CD4-positive, alpha-beta memory T cell (primary cell): ENCODE measurements around the gene YES1. TPM values are rescaled to one million over a fixed set of nuclear protein-coding genes. Genes with fewer than 3 reads are reported as not detected.
"Not testable (repeated sequence)": the region's sequence is repeated elsewhere in the genome, so short reads cannot be mapped to it uniquely, and the experiment has no call there.

Experiments
- CTCF ChIA-PET: fragments of 350-600 bp; sonication (Branson Sonifier 250); formaldehyde crosslinking; loops from one replicate; lab custom pipeline; 2021; ENCODE audit warnings: inconsistent platforms; ENCODE audit not compliant: partially characterized antibody; lab: Charles Lee
- POLR2A ChIA-PET: fragments of 350-600 bp; sonication (Branson Sonifier 250); formaldehyde crosslinking; loops from one replicate; lab custom pipeline; 2021; ENCODE audit not compliant: partially characterized antibody; lab: Charles Lee
- DNase-seq, 5 donors: peaks; one replicate each; pipeline versions ENCODE4 v3.0.0 to v3.0.0-alpha.2; 2020 to 2022; ENCODE audit warnings: mixed read lengths in 1 of 5
- H3K27ac ChIP-seq: one replicate; pipeline ENCODE4 v1.7.0; 2013; ENCODE audit warnings: low read depth, low read length
- H3K27me3 ChIP-seq: 2 replicates; pipeline ENCODE4 v1.7.0; 2013; ENCODE audit warnings: mild to moderate bottlenecking, low read length, moderate library complexity; ENCODE audit not compliant: insufficient read depth
- H3K36me3 ChIP-seq: 2 replicates; pipeline ENCODE4 v1.7.0; 2013; ENCODE audit warnings: mild to moderate bottlenecking, low read length, moderate library complexity; ENCODE audit not compliant: insufficient read depth
- H3K4me1 ChIP-seq: 2 replicates; pipeline ENCODE4 v1.7.0; 2013; ENCODE audit warnings: mild to moderate bottlenecking, low read length, moderate library complexity; ENCODE audit not compliant: insufficient read depth
- H3K4me3 ChIP-seq, 2 donors: one replicate each; pipeline ENCODE4 v1.7.0; 2013; ENCODE audit warnings: low read length in 2 of 2, mild to moderate bottlenecking in 1 of 2
- H3K9me3 ChIP-seq, 2 donors: one replicate each; pipeline ENCODE4 v1.7.0; 2013; ENCODE audit warnings: low read length in 2 of 2, control low read depth in 1 of 2; ENCODE audit not compliant: control insufficient read depth in 1 of 2
- H3K27ac Mint-ChIP-seq, 7 donors: one replicate each; pipeline ENCODE4 v1.8.0; 2020 to 2021; ENCODE audit warnings: mixed read lengths in 7 of 7, mild to moderate bottlenecking in 6 of 7, inconsistent platforms in 3 of 7, moderate library complexity in 3 of 7
- H3K27me3 Mint-ChIP-seq, 2 donors: one replicate each; pipeline ENCODE4 v1.8.0; 2020 to 2021; ENCODE audit warnings: mixed read lengths in 2 of 2
- H3K36me3 Mint-ChIP-seq, 2 donors: one replicate each; pipeline ENCODE4 v1.8.0; 2020 to 2021; ENCODE audit warnings: mixed read lengths in 2 of 2, inconsistent platforms in 1 of 2, mild to moderate bottlenecking in 1 of 2
- H3K4me1 Mint-ChIP-seq, 4 donors: one replicate each; pipeline ENCODE4 v1.8.0; 2020 to 2021; ENCODE audit warnings: mixed read lengths in 4 of 4, mild to moderate bottlenecking in 1 of 4
- H3K4me3 Mint-ChIP-seq, 8 donors: one replicate each; pipeline ENCODE4 v1.8.0; 2020 to 2021; ENCODE audit warnings: mixed read lengths in 8 of 8, mild to moderate bottlenecking in 7 of 8, moderate library complexity in 6 of 8, inconsistent platforms in 3 of 8
- H3K9me3 Mint-ChIP-seq, 8 donors: one replicate each; pipeline ENCODE4 v1.8.0; 2020 to 2021; ENCODE audit warnings: mixed read lengths in 8 of 8, mild to moderate bottlenecking in 5 of 8, inconsistent platforms in 3 of 8, moderate library complexity in 1 of 8
- intact Hi-C: fragments of 100-400 bp; cut with micrococcal nuclease; formaldehyde crosslinking; loops from one replicate; pipeline ENCODE4 v1.15.1; 2023
- polyA plus RNA-seq, 2 donors: library from polyadenylated mRNA; unstranded; fragments of 300-500 nt; fragmentation: Illumina TruSeq; gene quantifications; one replicate each; pipeline ENCODE4 v1.2.3, GENCODE V29; 2021
- total RNA-seq, 2 experiments: library from RNA; stranded (reverse); gene quantifications; one replicate each; pipeline ENCODE4 v1.2.3, GENCODE V29; 2021

YES1 gene
- total and polyA plus RNA-seq, 4 experiments from 2014 or later = 1.9 to 7.9 (median 3.4) TPM

DNA sequence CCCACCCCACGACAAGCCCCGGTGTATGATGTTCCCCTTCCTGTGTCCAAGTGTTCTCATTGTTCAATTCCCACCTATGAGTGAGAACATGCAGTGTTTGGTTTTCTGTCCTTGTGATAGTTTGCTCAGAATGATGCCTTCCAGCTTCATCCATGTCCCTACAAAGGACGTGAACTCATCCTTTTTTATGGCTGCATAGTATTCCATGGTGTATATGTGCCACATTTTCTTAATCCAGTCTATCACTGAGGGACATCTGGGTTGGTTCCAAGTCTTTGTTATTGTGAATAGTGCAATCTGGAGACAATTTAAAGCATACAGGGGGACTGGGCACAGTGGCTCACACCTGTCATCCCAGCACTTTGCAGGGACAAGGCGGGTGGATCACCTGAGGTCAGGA lies 52.2 kb downstream of the YES1 start:
- DNase-seq, POLR2A ChIA-PET, H3K9me3 ChIP-seq, H3K4me1 ChIP-seq, H3K36me3 Mint-ChIP-seq, H3K9me3 Mint-ChIP-seq, H3K27ac Mint-ChIP-seq, H3K27me3 ChIP-seq, H3K4me3 Mint-ChIP-seq, intact Hi-C loops, CTCF ChIA-PET, H3K27ac ChIP-seq, H3K4me3 ChIP-seq, H3K27me3 Mint-ChIP-seq, H3K36me3 ChIP-seq: not testable (repeated sequence)
- peaks cover 0 to 15% (median 8%) of the 10 kb centered on the region in 4 donors for H3K4me1 Mint-ChIP-seq

DNA sequence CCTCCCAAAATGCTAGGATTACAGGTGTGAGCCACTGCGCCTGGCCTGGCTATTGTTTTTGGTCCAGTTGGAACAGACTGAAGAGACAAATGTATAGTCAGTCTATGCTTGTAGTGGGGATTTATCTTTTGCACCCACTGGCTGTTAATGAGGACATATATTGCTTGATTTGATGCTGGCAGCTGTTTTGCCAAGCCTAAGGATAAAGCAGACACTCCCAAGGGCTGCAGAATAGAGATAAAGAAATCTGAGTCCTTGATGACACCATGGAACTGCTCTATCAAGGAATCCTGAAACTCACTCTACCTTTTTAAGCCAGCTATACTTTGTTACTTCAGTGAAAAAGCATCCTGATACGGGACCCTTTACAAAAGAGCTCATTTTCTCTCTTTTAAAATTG lies 56.5 kb downstream of the YES1 start:
- no peak overlapping the region for H3K4me3 Mint-ChIP-seq
- H3K36me3 Mint-ChIP-seq = peaks cover 12 to 22% of the 10 kb centered on the region in 2 donors
- Histone ChIP-seq H3K27ac (no peak overlapping the region), H3K4me1 (no peaks in the 10 kb centered on the region), H3K27me3 (no peaks in the 10 kb centered on the region), H3K36me3 (no peaks in the 10 kb centered on the region), H3K9me3 (no peaks in the 10 kb centered on the region), H3K4me3 (no peak overlapping the region)
- intact Hi-C loops = no loop called here
- H3K27me3 Mint-ChIP-seq = no peaks in the 10 kb centered on the region
- H3K4me1 Mint-ChIP-seq = peaks cover 0 to 2% (median 0%) of the 10 kb centered on the region in 4 donors
- peak in 1 of 5 donors; percentile 22 for DNase-seq
- H3K27ac Mint-ChIP-seq = no peak overlapping the region
- H3K9me3 Mint-ChIP-seq = peaks cover 0 to 1% (median 0%) of the 10 kb centered on the region in 8 donors
- POLR2A ChIA-PET = no interaction called here
- CTCF ChIA-PET = interaction anchor here (1.1 to 1.2 kb wide), 2 partner anchors 75 to 84 kb away, joined by 3 to 7 read pairs; no protein-coding TSS in a partner anchor

DNA sequence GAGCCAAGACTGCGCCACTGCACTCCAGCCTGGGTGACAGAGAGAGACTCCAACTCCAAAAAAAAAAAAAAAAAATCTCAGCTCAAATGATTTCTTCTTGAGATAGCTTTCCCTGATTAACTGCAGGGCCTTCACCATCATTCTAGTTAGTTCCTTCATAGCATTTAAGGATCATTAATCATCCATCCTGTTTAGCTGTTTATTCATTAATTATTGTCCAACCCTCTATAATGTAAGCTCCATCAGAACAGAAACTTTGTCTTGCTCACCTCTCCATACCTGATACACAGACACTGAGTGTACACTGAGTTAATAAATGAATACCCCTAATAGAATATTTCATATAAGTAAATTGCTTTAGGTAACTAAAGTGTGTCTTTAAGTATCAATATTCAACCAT lies 57.4 kb downstream of the YES1 start:
- peaks cover 12 to 24% of the 10 kb centered on the region in 2 donors for H3K36me3 Mint-ChIP-seq
- Histone ChIP-seq H3K4me3 (no peak overlapping the region), H3K27ac (no peak overlapping the region), H3K9me3 (no peaks in the 10 kb centered on the region), H3K4me1 (no peaks in the 10 kb centered on the region), H3K27me3 (no peaks in the 10 kb centered on the region), H3K36me3 (no peaks in the 10 kb centered on the region)
- H3K4me3 Mint-ChIP-seq = no peak overlapping the region
- ChIA-PET CTCF (interaction anchor here (0.6 to 5.0 kb wide), 5 partner anchors 9 to 87 kb away, joined by 3 to 23 read pairs (median 6); no protein-coding TSS in a partner anchor), POLR2A (no interaction called here)
- intact Hi-C loops = no loop called here
- H3K27ac Mint-ChIP-seq = peak overlapping the region in 2 of 7 donors; percentile 6 to 80
- H3K27me3 Mint-ChIP-seq = no peaks in the 10 kb centered on the region
- peaks cover 0 to 2% (median 0%) of the 10 kb centered on the region in 4 donors for H3K4me1 Mint-ChIP-seq
- peaks cover 0 to 1% (median 0%) of the 10 kb centered on the region in 8 donors for H3K9me3 Mint-ChIP-seq
- DNase-seq = no peak

DNA sequence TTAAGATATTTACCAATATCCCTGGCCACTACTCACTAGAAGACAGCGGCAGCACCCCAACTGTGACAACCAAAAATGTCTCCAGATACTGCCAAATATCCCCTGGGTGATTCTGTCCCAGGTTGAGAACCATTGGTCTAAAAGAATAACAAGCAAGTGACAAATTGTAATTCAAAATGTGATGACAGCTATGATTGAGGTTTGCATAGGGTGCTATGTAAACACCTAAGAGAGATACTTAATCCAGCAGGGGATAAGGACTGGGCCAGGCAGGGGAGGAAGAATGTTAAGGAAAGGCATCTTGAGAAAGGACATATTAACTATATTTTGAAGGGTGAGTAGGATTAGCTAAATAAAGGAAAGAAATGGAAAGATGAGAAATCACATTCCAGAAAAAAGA lies 61.6 kb downstream of the YES1 start:
- H3K27ac ChIP-seq = no peak overlapping the region
- H3K27me3 ChIP-seq = no peaks in the 10 kb centered on the region
- H3K9me3 Mint-ChIP-seq = no peaks in the 10 kb centered on the region
- H3K36me3 Mint-ChIP-seq = peaks cover 9 to 27% of the 10 kb centered on the region in 2 donors
- no peak for DNase-seq
- POLR2A ChIA-PET = interaction anchor here (0.6 kb wide), 1 partner anchor 152 kb away, joined by 3 read pairs; no protein-coding TSS in a partner anchor
- H3K4me1 Mint-ChIP-seq = no peaks in the 10 kb centered on the region
- no peaks in the 10 kb centered on the region for H3K4me1 ChIP-seq
- H3K27me3 Mint-ChIP-seq = no peaks in the 10 kb centered on the region
- no peak overlapping the region for H3K27ac Mint-ChIP-seq
- intact Hi-C loops = no loop called here
- H3K4me3 Mint-ChIP-seq = no peak overlapping the region
- no peak overlapping the region for H3K4me3 ChIP-seq
- CTCF ChIA-PET = interaction anchor here (1.2 to 5.0 kb wide), 2 partner anchors 10 to 89 kb away, joined by 3 to 23 read pairs; no protein-coding TSS in a partner anchor
- H3K36me3 ChIP-seq = no peaks in the 10 kb centered on the region
- H3K9me3 ChIP-seq = no peaks in the 10 kb centered on the region

DNA sequence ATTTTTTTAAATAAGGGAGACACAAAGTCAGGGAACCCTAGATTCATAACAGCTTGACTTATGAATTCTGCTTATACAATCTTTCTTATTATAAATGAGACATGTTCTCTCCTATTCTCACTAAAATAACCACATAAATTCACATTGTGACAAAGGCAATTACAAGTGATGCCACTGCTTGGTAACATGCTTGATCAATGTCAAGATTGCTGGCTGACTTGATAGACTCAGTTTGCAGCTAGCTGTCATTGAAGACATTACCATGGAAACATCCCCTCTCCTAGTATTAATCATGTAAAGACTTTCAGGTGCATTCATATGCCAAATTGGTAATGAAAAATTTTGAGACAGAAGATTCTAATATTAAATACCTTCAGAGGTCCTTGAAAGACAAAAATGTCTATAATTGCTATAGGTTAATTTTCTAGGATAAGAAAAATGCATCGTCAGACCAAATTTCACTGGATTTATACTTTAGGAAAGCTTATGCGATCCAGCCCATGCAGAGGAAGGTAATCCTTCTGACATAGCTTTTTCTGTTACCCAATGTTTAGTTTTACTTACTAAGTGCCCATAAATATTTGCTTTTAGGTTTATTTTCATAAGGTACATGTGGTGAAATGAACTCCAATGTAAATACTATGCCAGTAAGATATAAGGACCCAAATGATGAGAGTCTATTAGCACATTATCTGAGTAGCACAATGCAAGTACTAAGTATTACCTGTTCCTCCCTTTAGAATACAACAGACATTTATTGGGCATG lies 67.0 kb downstream of the YES1 start:
- H3K27ac Mint-ChIP-seq = peak overlapping the region in 1 of 7 donors; percentile 46
- H3K36me3 ChIP-seq = no peaks in the 10 kb centered on the region
- intact Hi-C loops = no loop called here
- H3K27ac ChIP-seq = no peak overlapping the region
- H3K9me3 ChIP-seq = no peaks in the 10 kb centered on the region
- no peak for DNase-seq
- CTCF ChIA-PET = interaction anchor here (0.6 to 15.4 kb wide), 4 partner anchors 9 to 122 kb away, joined by 3 to 589 read pairs (median 4); no protein-coding TSS in a partner anchor
- H3K4me1 ChIP-seq = no peaks in the 10 kb centered on the region
- H3K4me3 Mint-ChIP-seq = no peak overlapping the region
- H3K36me3 Mint-ChIP-seq = peaks cover 9 to 23% of the 10 kb centered on the region in 2 donors
- H3K27me3 Mint-ChIP-seq = no peaks in the 10 kb centered on the region
- POLR2A ChIA-PET = interaction anchor here (0.8 kb wide), 1 partner anchor 85 kb away, joined by 3 read pairs; no protein-coding TSS in a partner anchor
- H3K27me3 ChIP-seq = no peaks in the 10 kb centered on the region
- H3K4me3 ChIP-seq = no peak overlapping the region
- H3K9me3 Mint-ChIP-seq = no peaks in the 10 kb centered on the region
- peaks cover 0 to 2% (median 1%) of the 10 kb centered on the region in 4 donors for H3K4me1 Mint-ChIP-seq

DNA sequence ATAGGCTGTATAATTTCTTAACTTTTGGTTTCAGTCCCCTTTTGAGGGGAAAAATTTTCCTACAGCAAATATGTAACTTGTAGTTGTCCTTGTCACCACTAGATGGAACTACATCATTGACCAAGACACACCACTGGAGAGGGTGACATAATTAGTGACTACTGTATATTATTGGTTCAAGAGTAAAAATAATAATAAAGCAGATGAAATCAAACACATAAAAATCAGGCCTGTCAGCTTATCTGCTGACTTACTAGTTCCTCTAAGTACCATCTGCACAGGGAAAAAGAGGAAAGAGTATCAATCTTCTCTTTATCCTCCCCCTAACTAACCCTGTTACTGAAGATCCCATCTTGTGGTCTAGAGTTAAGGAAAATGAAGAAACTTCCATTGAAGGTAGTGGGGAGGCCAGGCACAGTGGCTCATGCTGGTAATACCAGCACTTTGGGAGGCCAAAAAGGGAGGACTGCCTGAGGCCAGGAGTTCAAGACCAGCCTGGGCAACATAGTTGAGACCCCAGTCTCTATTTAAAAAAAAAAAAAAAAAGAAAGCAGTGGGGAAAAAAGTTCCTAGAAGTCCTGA lies 70.0 kb downstream of the YES1 start:
- intact Hi-C loops = loop anchor here (1.0 kb wide), 4 partner anchors 71 to 118 kb away; no protein-coding TSS in a partner anchor
- no peaks in the 10 kb centered on the region for H3K9me3 ChIP-seq
- H3K4me3 ChIP-seq = no peak overlapping the region
- Mint-ChIP-seq H3K27me3 (no peaks in the 10 kb centered on the region), H3K9me3 (no peaks in the 10 kb centered on the region), H3K4me1 (peaks cover 0 to 2% (median 1%) of the 10 kb centered on the region in 4 donors), H3K36me3 (peaks cover 9 to 27% of the 10 kb centered on the region in 2 donors), H3K4me3 (no peak overlapping the region), H3K27ac (no peak overlapping the region)
- peak in 4 of 5 donors; percentile 45 to 53 (median 50) for DNase-seq
- H3K36me3 ChIP-seq = no peaks in the 10 kb centered on the region
- H3K27me3 ChIP-seq = no peaks in the 10 kb centered on the region
- ChIA-PET POLR2A (interaction anchor here (1.6 to 2.0 kb wide), 2 partner anchors 89 to 90 kb away, joined by 5 to 6 read pairs; no protein-coding TSS in a partner anchor), CTCF (interaction anchor here (1.1 to 15.4 kb wide), 7 partner anchors 10 to 95 kb away, joined by 3 to 589 read pairs (median 4); no protein-coding TSS in a partner anchor)
- H3K4me1 ChIP-seq = no peaks in the 10 kb centered on the region
- H3K27ac ChIP-seq = no peak overlapping the region

DNA sequence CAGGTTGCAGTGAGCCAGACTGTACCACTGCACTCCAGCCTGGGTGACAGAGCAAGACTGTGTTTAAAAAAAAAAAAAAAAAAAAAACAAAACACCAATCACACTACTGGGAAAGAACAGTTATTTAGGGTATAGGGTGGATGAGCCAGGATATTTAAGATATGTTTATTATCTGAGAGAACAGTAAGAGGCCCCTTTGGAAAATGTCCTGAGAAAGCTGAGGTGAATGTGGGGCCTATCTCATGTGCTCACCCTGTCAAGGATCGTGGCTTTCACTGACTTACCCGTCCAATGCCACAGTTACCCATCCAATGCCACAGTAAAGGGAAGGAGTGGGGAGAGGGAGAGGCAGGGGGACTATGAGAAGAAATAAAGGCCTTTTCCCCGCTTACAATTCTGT lies 79.7 kb downstream of the YES1 start:
- H3K4me3 Mint-ChIP-seq = no peak overlapping the region

More for the DNA sequence above, 79.7 kb downstream of the YES1 start:
- CTCF ChIA-PET = interaction anchor here (2.2 kb wide), 1 partner anchor 107 kb away, joined by 9 read pairs; no protein-coding TSS in a partner anchor
- H3K36me3 ChIP-seq = peaks cover 8% of the 10 kb centered on the region
- H3K27me3 Mint-ChIP-seq = no peaks in the 10 kb centered on the region
- H3K4me1 ChIP-seq = no peaks in the 10 kb centered on the region
- no peak overlapping the region for H3K27ac ChIP-seq
- intact Hi-C loops = no loop called here
- no peak for DNase-seq
- H3K9me3 ChIP-seq = no peaks in the 10 kb centered on the region
- H3K36me3 Mint-ChIP-seq = peaks cover 29 to 30% of the 10 kb centered on the region in 2 donors
- no peaks in the 10 kb centered on the region for H3K9me3 Mint-ChIP-seq
- H3K4me3 ChIP-seq = no peak overlapping the region
- H3K27ac Mint-ChIP-seq = no peak overlapping the region
- peaks cover 0 to 2% (median 0%) of the 10 kb centered on the region in 4 donors for H3K4me1 Mint-ChIP-seq
- POLR2A ChIA-PET = no interaction called here
- H3K27me3 ChIP-seq = no peaks in the 10 kb centered on the region
